Fibroblast of pulmonary artery (primary cell): ENCODE data around the gene PEX11B.

ENCODE experiments used
- DNase-seq: peaks from one replicate; pipeline ENCODE4 v3.0.0-alpha.2; 2010; ENCODE audit warnings: low read depth
- H3K4me3 ChIP-seq: replicated peaks from 2 replicates; pipeline ENCODE4 v1.5.1; 2011; ENCODE audit warnings: low read depth, mild to moderate bottlenecking, control low read depth, low read length, moderate library complexity
- CTCF ChIP-seq: IDR thresholded peaks from 2 replicates; pipeline ENCODE4 v1.5.1; 2011; ENCODE audit warnings: mild to moderate bottlenecking, control low read depth, low read length, inconsistent platforms; ENCODE audit errors: missing control alignments

The PEX11B gene

GRCh38 chr1:145918144-145918991 lies at the start of gene PEX11B:
Gene PEX11B (minus strand): TSS chr1:145918717. CDS start chr1:145918688, 29 bp downstream.
- peak within 1 kb of the TSS; percentile 97 for H3K4me3 ChIP-seq
- TF ChIP-seq CTCF, result no peak
- peak; percentile 93 for DNase-seq

- no peak for TF ChIP-seq CTCF
- no peak for DNase-seq
- no peak overlapping the region for H3K4me3 ChIP-seq
Observed at GRCh38 chr1:145967288-145967687, 48.8 kb upstream of the PEX11B start.

GRCh38 chr1:145965119-145965744 lies 46.7 kb upstream of the PEX11B start:
- H3K4me3 ChIP-seq, result peak overlapping the region; percentile 65
- no peak for DNase-seq
- TF ChIP-seq CTCF, result no peak

- DNase-seq, result peak; percentile 90
- TF ChIP-seq CTCF, result no peak
Observed at GRCh38 chr1:145964328-145965118, 46.0 kb upstream of the PEX11B start, which contains the start of the genes ANKRD34A and POLR3GL. Gene ANKRD34A (minus strand): TSS chr1:145964575. CDS start chr1:145961759, 2,816 bp downstream. Gene POLR3GL (plus strand): TSS chr1:145964690. CDS start chr1:145974866, 10,176 bp downstream.

GRCh38 chr1:145963265-145964019 lies 44.9 kb upstream of the PEX11B start:
- peak; percentile 58 for DNase-seq
- H3K4me3 ChIP-seq, result peak overlapping the region; percentile 65
- TF ChIP-seq CTCF, result no peak

More at GRCh38 chr1:145964328-145965118, 46.0 kb upstream of the PEX11B start, which contains the start of the genes ANKRD34A and POLR3GL:
- H3K4me3 ChIP-seq, result peak within 1 kb of the TSS; percentile 65
